ENCODE results near the gene UBXN7.

GRCh38 chr3:196463804-196464203 lies 31.6 kb upstream of the UBXN7 start:
- TF ChIP-seq POLR2A (IDR thresholded peaks at IDR 0.05), result no peak
- TF ChIP-seq CTCF (IDR thresholded peaks at IDR 0.05), result no peak
